COR-L47 (cell line): ENCODE measurements around the gene SIK1.
"Not testable (repeated sequence)": the region's sequence is repeated elsewhere in the genome, so short reads cannot be mapped to it uniquely, and the experiment has no call there.

Source experiments
- DNase-seq: peaks from one replicate; lab custom pipeline; 2025; lab: John Stamatoyannopoulos, UW

The SIK1 gene

DNA sequence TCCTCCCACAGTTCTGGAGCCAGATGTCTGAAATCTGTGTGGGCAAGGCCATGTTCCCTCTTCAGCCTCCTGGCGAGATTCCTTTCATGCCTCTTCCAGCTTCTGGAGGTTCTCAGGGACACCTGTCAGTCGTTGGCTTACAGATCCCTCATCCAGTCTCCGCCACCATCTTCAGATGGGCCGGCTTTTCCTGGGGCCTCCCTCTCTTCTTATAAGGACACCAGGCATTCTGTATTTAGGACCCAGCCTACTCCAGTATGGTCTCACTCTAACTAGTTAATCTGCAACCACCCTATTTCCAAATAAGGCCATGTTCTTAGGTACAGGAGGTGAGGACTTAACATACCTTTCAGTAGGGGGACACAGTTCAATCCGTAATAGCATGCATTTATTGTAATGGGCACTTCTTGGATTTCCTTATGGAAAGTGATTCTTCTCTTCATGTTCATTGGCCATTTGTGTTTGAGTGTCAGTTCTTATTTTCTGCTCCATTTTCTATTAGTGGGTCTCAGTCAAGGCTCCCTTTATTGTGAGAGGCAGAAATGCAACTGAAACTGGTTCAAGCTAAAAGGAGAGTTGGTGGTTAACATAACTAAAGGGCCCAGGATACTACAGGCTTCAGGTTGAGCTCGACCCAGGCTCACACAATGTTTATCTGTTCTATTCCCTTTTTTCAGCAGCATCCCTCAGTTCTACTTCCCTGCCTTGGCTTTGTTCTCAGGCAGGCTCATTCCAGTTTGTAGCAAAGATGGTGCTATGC, 12.6 kb upstream of the SIK1 start:
- DNase-seq = not testable (repeated sequence)

DNA sequence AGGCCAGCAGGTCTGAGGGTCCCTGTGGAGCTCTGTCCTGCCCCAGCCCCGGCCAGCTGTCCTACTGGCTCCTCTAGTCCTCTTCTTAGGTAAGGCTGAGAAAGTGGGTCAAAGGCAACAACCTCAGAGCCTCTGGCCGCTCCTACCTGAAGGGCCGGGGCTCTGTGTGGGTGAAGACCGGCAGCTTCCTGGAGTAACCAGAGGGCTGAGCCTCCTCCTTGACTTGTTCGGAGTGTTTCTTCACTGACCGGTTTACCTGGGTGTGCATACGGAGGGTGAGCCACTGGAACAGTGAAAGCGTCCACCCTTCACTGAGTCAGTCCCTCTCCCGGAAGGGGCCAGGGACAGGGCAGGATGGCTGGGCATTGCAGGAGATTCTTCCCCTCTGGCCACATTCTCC, 9.3 kb upstream of the SIK1 start:
- not testable (repeated sequence) for DNase-seq

DNA sequence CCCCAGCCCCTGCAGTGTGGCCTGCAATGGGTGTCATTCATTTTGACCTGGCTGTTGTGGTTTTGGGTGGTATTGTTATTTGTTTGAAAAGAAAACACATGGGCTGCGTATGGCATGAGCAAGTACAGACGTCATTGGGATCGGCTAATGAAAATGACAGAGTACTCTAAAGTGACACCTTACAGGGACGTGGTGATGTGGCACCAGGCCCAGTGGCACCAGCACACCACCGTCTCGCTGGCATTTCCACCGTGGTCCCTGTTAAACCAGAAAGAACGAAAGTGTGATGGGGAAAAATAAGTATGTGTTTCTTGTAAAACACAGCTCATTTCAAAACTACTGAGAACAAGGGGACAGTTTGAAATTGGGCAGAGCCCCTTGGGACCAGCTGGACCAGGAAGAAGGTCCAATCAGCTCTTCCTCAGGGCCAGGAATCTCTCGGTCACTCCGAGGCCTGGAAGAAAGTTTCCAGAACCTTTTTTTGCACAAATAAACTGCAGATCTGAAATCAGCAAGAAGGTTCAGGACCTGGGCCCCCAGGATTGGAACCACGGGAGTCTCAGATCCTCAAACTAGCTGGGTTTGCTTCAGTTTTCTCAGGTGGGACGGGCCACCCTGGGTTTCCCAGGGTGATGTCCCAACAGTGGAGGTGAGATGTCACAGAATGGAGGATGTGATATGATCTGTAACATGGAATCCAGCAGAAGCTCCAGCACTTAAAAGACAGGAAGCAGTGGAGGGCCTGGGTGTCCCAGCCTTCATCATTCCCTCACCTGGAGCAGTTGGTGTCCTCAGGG, 6.6 kb upstream of the SIK1 start:
- not testable (repeated sequence) for DNase-seq

- DNase-seq = not testable (repeated sequence)
Measured at GRCh38 chr21:43430830-43431416, 4.0 kb upstream of the SIK1 start.

DNA sequence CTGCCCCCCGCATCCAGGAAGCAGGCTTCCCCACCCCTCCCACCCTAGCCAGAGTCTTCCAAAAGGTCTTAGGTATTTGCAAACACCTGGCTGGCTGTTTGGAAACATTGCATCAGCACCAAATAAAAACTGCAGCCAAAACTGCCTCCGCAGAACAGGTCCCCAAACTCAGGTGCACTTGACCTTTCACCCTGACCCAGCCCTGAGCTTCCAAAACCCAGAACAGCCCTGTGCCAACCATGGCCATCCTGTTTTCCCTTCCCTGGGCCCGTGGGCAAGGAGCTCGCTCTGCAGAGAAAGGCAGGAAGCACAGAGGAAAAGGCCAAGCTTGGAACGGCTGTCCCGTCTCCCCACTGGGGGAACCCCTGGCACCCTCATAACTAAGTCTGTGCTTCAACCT, 2.0 kb upstream of the SIK1 start:
- not testable (repeated sequence) for DNase-seq

DNA sequence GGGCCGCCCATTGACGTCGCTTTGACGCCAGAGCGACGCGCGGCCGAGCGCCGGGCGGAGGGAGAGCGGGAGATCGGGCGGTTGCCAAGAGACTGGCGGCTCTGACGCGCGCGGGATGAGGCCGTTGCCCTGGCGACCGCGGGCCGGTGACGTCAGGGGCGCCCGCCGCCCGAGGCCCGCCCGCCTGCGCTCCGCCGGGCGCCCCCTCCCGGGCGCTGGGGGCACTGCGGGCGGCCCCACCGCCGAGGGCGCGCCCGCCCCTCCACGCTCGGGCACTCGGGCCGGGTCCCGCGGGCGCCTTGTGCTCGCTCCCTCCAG, 270 bp upstream of the SIK1 start:
- DNase-seq = not testable (repeated sequence)

DNA sequence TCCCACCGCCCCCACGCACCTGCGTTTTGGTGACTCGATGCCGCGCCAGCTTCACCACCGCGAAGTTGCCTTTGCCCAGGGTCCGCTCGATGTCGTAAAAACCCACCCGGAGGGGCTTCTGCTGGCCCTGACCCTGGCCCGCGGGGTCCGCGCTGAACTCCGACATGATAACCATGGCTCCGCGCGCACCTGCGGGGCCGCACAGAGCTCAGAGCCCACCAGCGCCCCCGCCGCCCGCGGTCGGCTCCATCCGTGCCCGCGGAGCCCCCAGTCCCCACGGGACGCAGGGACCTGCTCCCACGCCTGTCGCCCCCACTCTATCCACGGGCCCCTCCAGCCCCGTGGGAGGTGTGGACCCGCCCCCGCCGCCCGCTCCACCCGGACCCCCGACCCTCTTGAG, 927 bp downstream of the SIK1 start:
- DNase-seq = not testable (repeated sequence)

DNA sequence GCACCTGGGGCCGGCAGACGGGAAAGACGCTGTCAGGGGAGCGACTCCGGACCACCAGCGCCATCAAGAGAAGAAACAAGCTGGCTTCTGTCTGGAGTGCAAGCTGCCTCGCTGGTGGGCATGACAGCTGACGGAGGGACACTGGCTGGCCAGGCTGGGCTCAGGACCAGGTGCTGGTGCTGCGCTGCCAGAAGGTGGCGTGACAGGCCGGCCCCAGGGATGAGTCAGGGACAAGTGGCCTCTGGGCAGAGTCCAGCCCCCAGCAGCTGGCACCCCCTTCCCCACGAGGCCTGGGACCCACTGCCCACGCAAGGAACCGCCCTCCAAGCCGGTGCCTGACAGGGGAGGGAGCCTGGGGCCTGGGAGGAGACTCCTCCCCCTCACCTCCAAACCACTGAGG, 7.5 kb downstream of the SIK1 start:
- not testable (repeated sequence) for DNase-seq

DNA sequence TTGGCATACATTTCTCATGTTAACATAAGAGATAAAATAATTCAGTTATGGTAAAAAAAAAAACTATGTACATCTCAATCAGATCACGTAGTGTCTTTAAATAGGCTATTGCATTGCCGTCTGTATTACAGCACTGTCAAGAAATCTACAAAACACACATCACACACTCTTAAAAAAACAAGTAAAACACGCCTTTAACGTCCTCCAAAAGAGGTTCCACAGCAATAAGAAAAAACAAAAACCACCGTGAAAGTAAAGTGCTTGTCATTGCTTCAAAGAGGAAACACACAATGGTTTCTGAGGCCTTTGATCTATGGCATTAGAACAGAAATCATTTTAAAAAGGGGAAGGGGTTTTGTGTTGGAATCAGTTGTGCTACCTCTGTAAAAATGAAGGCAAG, 12.4 kb downstream of the SIK1 start:
- not testable (repeated sequence) for DNase-seq

DNA sequence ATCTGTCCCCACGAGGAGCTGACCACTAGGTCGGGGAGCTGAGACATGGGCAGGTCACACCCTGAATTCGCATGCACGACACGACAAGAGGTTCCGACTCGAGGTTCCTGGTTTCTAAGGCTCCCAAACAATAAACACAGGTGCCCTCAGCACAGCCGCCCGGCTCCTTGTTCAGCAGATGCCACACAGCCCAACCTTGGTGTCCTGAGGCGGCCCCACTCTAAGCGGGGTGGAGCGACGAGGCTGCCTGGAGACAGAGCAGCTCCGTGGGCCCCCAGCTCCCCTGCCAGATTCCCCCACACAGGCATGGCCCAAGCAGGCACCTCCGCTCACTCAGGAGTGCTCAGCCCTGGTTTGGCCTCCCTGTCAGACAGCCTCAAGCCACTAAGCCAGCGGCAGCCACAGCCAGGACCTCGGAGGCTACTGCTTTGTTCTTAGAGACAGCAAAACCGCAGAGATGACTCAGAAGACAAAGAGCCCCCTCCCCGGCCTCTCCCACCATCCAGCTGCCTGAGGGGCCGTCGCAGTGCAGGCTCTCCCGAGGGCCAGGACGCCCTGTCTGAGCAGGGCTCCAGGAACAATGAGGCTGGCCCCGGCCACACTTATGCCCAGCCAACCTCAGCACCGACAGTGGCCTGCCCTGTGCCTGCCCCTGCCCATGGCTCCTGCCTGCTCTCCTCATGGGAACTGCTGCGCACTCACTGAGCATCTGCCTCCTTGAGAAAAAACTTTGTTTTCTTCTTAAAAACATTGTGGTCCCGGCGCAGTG, 14.7 kb downstream of the SIK1 start:
- DNase-seq = not testable (repeated sequence)

- not testable (repeated sequence) for DNase-seq
Measured at GRCh38 chr21:43410456-43411068, 16.4 kb downstream of the SIK1 start.

DNA sequence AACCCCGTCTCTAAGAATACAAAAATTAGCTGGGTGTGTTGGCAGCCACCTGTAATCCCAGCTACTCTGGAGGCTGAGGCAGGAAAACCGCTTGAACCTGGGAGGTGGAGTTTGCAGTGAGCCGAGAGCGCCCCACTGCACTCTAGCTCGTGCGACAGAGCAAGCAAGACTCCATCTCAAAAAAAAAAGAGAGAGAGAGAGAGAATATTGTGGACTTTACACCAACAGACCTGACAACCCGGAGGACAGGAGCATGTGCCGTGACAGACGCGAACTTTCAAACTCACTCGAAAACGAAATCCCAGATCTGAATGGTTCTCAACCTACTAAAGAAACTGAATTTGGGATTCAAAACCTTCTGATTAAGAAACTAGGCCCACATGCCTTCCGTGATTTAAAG, 19.8 kb downstream of the SIK1 start:
- DNase-seq = not testable (repeated sequence)

- DNase-seq = not testable (repeated sequence)
Measured at GRCh38 chr21:43404450-43404849, 22.5 kb downstream of the SIK1 start.

DNA sequence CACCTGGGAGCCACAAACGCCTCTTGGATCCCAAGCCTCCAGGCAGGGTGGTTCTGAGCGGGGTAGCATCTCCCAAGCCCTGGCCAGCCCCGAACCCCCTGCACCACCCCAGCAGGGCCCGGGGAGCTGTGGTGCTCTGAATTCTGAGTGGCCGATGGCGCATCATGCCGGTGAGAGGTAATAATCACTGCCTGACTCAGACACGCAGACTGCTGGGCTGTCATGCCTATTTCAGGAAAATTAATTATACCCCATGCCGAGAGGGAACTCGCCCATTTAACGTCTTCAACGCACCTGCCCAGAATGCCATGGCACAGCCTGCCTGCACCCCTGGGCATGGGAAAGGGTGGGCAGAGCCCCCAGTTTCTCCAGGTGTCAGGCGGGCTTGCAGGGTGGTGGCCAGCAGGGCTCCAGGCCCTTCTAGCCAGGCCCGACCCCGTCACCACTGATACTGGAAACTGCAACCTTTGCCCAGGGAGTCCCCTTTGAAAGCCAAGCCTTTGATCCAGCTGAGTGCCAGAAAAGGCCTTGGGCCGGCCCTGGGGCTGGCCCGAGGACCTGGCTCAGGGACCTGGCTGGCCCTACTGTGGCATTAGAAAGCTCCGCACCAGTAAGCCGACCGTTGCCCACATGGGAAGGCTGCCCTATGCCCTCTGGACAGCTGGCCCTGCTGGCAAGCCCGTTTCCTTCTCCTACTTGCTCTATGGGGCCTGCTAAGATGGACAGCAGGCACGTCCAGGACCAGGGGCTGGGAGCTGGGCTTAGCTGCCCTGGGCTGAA, 23.1 kb downstream of the SIK1 start:
- DNase-seq = not testable (repeated sequence)

DNA sequence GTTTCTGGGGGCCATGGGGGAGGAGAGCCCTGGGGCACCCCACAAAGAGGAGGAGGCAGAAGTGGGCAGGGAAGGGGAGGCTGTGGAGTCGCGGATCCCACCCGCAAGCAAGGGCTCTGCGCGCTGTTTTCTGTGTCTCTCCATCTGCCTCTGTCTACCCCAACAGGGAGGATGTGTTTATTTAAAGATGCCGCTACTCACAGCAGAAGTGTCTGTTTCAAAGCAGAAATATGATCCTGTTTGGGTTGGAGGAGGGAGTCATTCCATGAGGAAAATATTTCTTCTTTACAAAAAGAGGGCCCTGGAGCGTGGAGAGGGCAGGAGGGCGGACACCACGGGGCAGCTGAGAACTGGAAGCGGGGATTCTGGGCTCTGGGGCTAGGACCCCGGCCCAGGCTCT, 25.8 kb downstream of the SIK1 start:
- not testable (repeated sequence) for DNase-seq

DNA sequence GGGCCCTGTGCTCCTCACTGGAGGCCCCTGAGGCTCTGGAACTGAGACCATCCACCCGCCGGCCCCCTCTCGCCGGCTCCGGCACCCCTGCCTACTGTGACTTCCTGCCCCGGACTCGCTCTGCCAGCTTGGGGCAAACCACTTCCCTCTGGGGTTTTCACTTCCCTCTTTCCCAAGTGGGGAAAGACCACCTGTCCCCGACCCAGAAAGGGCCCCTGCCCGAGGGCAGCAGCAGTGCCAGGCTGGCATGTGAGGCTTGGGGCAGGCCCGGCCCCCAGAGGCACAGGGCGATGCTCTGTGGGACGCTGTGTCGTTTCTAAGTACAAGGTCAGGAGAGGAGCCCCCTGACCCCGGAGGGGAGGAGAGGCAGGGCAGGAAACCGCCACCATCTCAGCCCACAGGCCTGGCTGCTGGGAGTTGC, 27.3 kb downstream of the SIK1 start:
- DNase-seq = not testable (repeated sequence)

DNA sequence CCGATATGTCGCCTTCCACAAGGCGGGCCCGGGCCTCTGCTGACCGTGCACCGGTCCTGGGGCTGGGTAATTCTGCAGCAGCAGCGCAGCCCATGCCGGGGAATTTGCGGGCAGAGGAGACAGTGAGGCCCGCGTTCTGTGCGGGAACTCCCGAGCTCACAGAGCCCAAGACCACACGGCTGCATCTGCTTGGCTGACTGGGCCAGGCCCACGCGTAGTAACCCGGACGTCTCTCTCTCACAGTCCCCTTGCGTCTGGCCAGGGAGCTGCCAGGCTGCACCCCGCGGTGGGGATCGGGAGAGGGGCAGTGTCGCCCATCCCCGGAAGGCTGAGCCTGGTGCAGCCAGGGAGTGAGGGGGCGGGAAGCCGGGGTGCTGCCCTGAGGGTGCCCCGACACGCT, 27.8 kb downstream of the SIK1 start:
- DNase-seq = not testable (repeated sequence)

GRCh38 chr21:43398533-43398932, 28.4 kb downstream of the SIK1 start:
- not testable (repeated sequence) for DNase-seq

DNA sequence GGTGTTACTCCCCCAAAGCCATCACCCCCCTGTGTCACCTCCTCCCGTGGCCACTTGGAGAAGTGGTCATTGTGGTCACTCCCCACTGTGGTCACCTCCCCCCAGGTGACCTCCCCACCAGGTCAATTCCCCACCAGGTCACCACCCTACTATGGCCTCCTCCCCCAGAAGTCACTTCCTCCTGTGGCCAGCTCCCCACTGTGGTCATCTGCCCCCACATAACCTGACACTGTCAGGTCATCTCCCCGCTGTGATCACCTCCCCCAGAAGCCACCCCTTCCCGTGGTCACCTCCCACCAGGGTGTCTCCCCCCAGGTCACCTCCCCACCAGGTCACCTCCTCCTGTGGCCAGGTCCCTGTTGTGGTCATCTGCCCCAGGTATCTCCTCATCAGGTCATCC, 28.9 kb downstream of the SIK1 start:
- not testable (repeated sequence) for DNase-seq

DNA sequence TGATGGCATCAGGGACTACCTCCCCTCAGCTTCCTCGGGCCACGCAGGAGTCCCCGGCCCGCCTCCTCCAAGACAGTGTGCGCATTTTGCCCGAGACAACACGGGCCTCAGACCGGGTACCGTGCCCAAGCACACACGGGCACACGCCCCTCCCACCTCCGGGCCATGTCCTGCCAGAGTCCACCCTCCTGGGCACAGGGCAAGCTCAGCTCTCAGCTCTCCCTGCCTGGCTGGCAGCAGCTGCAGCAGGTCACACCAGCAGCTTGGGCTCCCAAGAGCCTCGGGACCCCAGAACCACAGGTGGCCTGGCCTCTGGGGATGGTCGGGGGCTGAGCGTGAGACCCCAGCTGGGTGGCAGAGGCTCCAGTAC, 29.5 kb downstream of the SIK1 start:
- not testable (repeated sequence) for DNase-seq
